Activated CD4-positive, alpha-beta T cell treated with anti-CD3 and anti-CD28 coated beads, Interleukin-2, amount 50 U/mL, for 4 hours (primary cell): ENCODE measurements around the gene KIRREL3.

Source experiments
- DNase-seq, 2 experiments: peaks; one replicate each; pipeline ENCODE4 v3.0.0-alpha.2; 2020

Gene KIRREL3

DNA sequence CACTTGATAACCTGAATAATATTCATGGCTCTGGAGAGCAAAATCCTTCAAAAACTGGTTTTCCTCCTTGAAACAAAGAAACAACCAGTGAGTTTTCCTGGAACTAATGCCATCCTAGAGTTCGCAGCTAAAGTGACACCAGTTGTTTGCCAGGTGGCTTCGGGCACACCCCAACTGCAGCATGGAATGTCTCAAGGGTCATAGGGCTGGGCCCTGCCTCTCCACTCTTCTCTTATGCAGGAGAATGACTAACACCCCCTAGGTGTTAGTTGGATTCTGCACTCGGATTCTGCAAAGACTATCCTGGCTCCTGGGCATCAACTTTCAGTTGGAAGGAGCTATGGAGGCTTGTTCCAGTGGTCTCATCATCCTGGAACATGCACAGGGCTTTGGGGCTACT, 98.8 kb downstream of the KIRREL3 start:
- no peak for DNase-seq

DNA sequence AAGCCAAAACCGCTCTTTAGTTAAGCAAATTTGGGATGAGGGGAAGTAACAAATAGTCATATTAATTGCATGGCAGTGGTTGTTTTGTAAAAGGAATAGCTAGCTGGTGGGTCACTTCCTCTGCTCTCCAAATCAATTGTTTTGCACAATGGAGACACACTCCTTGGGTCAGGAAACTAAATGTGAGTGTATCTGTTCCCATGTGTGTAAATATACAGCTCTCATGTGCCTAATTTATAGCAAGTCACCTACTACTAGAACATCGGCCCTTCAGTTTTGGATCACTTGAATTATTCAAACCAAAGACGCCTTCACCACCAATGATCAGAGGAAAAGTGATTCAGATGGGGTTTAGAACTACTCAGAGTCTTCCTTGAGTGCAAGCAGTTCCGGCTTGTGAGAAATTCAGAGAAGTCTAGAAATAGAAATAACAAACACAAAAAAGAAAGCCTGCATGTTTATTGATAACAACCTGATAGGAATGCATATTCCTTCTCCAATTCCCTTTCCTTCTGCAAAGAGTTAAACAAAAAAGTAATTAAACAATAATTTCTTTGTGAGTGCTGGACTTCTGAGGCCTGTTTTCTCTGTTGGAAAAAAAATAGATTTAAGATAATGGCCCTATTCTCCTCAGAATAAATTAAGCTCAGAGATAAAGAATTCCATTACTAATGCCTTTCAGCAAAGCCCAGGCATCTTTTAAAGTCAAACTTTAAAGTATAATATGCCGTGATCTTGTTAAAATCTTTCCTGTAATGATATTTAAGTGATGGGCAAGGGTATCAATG, 100.4 kb downstream of the KIRREL3 start:
- no peak for DNase-seq

DNA sequence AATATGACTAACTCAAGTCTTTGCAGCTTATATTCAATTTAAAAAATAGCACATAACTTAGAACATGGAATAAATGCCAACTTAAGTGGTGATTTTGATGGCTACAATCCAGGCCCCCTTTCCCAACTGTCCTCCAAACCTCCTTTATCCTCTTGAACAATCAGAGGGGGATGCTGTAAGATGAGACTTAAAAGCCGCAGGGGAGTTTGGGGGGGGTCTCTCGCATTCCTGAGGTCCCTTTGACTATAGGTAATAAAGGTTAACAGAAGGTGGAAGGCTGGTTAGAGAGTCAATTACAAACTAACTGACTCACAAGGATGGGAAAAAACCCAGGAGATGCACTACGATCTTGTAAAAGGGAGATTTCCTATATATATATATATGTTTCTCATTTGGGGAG, 101.8 kb downstream of the KIRREL3 start:
- no peak for DNase-seq

DNA sequence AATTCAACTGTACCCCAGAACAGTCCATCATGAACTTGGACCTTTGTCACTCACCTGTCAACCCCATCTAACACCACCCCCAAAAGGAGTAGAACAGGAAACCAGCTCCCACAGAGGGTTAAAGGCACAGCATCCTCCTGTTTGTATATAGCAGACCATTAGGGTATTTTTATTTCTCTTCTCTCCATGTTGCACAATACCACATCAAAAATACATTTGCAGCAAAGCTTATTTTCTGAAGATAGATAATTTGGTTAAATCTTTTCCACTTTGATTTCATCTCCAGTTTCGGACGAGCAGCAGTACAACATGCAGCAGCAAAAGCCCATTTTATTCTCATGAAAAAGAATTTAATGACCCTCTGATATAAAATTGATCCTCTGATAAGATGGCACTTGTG, 103.1 kb downstream of the KIRREL3 start:
- no peak for DNase-seq

DNA sequence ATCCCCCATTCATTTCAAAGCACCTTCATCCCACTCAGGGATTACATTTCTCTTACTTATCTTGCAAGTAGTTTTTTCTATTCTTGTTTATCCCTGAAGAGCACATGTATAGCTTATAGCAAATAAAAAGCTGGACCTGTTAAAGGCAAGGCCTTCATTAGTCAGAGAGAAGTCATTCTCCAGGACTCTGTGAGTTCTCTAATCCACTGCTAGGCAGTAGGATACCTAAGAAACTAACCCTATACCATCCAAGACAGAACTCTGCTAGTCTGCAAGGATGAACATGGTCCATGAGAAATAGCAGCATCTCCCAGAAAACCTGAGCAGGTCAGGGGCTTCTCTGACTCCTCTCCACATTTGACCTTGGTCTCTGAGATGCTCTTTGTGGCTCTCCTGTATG, 104.5 kb downstream of the KIRREL3 start:
- DNase-seq = no peak

DNA sequence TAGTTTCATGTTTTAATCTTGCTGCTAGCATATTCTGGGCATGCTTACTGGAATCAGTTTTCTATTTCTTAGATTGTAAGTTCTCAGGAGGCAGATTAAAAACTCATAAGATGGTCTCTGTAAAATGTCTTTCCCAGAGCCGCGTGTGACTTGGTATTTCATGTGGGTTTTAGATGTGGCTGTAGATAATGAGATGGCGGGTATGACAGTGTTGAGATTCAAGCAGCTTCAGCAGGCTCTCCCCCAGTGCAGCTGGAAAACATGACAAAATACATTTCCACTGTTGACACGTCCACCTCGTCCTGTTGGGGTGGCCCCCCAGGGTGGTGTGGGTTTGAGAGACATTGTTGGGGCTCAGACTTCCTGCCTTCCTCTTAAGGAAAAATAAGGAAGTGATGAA, 106.8 kb downstream of the KIRREL3 start:
- DNase-seq = no peak

DNA sequence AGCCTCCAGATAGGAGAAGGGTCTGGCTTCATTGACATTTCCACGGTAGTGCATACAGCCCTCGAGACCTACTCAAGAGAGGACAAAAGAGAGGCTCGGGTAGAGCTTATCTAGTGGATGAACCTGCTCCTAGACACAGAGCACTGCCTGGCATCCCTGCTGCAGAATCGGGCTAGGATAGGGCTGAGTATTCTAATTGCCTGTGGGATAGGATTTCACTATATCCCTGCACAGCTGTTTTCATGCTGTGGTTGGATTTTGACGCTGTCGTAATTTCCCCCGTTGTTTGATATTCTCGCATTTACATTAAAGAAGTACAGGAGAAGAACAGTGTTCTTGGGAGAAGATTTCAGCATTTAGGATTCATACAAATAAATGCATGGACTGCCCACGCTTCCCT, 107.8 kb downstream of the KIRREL3 start:
- no peak for DNase-seq

DNA sequence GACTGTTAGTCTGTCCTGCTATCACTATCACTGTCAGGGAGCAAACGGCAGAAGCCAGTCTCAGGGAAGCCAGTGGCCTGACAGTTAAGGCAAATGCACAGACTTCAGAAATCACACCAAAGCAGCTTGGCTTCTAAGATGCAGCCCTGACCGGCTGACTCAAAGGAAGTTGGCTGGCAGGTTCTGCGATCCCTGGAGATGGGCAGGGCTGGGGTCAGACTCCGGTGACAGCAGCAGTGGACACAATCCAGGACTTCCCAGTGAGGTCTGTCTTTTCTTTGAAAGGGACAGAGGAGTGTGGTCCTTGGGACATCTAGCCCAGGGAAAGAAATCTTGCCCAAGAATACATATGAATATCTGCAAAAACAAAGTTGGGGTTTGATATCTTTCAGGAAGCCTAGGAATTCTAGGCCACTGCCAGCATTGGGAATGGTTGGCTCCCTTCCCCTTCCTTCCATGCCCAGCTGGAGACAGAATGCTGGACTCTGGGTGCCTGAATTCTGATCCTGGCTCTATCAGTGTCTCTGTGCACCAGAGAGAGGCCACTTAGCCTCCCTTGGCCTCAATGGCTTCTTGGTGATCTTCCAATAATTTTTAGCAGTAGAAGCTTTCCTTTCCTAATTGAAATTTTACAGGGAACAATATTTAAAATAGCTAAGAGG, 108.9 kb downstream of the KIRREL3 start:
- no peak for DNase-seq

DNA sequence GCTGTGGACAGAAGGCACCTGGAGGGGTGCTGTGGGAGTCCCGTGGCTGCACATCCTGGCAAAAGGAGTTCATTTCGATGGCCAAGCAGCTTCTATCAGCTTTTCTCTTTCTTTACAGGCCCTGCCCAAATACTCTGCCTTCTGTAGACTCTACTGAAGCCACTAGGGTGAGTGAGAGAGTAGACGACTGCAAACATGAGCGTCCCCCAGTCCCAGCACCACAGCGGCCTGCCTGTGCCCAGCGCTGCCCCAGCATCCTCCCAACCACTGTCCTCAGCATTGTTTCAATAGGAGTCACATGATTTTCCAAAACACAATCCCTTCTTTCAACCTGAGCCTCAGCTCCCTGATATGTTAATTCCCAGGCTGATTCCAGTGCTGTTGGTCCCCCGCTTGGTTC, 110.0 kb downstream of the KIRREL3 start:
- DNase-seq = no peak

DNA sequence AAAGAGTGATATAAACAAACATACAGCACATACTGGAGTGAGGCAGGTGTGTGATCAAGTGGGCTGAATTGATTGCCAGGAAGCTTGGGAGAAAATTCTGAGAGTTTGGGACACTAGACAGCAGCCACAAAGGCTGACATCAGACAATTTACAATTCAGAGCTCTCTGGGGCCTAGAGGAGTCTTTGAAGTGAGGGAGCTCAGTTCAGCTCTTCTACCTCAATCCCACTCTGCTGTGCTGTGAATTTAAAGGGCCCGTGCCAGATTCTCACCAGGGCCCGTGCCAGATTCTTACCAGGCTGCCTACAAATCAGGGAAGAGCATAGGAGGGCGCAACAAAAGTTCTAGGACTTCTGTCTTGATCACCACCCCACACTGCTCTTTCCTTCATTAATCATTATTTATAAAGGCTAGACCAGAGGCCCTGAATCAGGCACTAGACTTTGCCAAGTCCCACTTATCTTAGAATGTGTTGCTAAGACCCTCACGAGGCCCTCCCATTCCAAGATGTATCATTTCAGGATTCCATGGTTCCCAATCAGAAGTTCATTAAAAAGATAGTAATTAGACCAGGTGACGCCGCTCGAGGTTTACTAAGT, 112.4 kb downstream of the KIRREL3 start:
- no peak for DNase-seq

DNA sequence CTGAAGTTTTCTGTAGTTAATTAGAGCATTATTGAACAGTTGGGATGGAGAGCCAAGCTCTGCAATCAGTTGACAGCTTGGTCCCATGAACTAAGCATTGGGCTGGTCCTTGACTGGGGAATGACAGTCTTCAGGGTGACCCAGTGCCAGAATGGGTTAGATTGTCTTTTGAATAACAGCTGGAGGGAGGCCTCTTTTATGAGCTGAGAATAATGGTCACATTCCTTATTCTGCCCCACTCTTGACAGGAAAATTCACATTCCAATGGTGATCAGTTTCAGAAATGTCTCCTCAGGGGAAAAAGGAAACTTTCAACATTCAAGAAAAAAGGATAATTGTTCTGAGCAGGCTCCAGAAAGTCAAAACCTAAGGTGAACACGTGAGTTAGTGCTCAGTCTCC, 113.9 kb downstream of the KIRREL3 start:
- DNase-seq = no peak

DNA sequence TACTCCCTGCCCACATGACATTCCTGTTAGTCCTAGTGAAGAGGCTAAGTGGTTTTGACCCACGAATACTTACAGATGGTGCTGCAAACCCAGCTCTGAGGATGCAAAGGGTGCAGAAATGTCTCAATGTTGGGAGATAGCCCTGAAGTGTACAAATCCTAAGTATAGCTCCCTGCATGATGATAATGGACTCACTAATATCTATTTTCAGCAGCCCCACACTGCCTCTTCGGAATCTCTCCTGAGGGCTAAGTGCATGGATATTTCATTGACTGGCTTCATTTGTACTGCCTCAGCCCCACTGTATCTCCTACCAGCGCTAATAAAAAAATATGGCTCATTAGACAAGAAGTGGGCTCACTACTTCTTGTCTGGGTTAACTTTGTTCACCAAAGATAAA, 114.5 kb downstream of the KIRREL3 start:
- DNase-seq = no peak

DNA sequence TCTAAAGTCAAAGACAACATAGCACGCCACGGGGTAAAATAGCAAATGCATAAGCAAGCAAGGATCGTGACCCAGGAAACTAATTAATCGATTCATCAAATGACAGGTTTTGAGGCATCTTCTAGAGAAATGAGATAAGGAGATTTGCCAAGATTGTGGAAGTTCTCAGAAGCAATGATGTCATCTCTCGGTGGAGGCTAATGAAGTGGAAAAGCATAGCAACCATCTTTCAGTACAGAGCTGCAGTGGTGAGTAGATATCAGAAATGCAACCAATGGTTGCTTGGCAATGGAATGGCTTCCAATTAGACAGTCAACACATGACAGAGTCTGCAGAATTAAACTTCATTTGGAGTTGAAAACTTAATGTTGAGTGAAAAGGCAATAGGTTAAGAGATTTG, 116.0 kb downstream of the KIRREL3 start:
- no peak for DNase-seq

DNA sequence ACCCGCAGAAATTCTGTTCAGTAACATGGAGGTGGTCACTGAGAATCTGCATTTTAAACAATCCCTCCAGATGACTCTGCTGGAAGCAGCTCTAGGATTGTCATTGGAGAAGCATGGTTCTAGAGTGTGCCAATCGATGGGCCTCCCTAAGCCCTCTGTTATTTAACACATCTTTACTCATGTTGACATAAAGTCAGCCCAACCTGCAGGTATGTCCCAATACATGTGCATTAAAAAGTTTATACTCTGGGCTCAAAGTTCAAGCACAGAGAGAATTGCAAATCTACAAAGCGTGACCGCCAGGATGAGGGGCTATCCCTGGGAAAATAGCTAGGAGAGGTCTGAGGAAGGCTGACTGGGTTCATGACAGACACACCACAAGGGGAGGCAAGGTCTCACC, 116.4 kb downstream of the KIRREL3 start:
- no peak for DNase-seq

DNA sequence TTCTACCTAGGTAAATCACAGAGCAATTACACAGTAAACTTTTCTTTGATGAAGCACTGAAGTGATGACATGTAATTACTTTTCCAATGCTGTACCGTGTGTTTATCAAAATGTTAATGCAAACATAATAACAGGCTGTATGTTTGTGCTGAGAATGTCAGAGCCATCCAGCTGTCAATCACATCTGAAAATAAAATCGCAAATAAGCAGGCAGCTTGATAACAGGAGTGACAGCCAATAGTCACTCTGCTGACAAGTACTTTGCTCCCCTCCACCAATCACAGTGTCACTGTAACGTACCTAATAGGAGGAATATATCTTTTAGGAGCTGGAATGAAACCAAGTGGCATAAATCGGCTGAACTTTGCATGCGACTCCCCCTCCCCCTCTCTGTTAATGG, 119.7 kb downstream of the KIRREL3 start:
- no peak for DNase-seq

DNA sequence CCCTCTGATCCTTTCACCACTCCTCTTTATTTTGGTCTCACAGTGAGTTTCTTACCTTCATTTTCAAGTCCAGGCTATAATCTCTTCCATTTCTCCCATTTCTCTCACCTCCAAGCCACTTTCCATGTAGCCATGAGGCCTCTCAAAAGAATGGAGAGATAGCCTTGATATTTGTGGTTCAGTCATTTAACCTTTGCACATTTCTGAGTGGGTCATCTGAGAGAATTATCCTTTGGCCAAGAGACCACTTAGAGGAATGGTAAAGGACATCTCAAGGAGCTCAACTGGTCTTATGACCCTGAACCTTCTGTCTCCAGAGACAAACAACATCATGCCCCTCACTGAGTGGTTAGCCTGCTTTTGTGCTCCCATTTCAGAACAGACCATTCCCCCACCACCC, 121.1 kb downstream of the KIRREL3 start:
- no peak for DNase-seq

DNA sequence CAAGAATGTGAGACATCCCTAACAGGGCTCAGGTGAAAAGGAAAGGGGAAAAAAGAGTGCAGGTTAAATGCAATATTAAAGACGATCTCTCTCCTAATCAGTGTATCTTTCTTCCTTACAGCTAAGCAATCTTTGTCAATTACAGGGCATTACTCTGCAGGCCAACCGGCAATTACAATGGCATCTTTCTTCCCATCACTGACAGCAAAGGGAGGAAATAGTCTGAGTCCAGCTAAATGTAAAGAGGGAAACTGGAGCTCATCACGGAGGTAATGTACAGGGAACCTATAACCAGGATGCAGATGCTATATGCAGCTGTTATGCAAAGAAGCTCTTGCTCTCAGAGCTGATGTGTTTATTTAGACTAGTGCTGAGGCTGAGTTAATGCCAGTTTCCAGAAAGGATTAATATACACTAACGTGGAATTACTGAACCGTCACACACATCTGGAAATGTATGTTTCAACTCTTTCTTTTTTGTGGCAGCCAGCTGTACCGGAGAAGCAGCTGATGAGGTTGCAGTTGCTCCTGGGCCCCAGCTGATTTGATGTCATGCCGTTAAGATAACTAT, 121.6 kb downstream of the KIRREL3 start:
- DNase-seq = no peak

DNA sequence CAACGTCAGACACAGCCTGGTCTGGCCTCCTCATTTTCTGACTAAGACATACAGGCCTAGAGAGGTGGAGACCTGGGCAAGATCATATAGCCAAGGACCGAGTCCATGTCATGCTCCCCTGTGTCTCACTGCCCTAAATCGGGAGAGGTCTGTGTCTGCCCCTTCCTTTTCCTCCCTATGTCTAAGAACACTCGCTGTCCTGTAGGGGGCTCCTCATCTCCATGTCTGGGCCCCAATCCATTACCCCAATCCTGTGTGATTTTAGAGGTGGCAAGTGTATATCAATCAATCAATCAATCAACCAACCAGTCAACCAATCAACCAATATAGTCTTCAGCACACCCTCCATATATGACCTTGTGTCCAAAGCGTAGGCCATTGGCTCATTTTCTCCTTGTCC, 125.7 kb downstream of the KIRREL3 start:
- no peak for DNase-seq

DNA sequence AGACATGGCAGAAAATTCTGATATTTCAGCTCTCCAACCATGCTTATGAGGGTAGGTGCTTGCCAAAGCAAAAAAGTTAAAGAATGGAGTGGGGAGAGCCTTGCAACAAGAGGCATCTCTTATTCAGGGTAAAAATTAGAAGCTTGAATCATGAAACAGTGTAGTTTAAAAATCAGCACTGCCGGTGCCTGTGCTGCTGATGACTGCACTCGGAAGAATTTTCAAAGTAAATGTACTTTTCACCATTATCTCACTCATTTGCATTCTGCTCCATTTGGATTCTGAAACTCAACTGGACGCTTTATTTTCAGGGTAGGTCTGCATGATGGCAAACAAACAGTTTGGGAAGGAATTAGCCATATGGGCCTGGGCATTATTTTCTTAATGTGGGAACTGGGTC, 126.3 kb downstream of the KIRREL3 start:
- no peak for DNase-seq

DNA sequence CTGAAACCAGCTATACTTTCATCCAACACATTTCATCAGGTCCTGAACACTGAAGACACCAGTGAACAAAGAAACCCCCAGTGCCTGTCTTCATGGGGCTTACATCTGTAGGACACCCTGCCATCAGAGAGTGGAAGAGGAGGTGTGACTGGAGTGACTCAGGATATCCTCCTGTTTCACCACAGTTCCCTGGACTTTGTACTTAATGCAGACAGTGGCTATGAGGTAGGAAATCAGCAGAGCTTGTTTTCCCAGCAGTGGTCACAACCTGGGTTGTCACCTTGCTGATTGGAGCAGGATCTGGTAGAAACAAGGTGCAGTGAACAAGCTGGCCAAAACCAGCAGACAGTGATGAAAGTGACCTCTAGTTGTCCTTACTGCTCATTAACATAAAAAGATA, 128.8 kb downstream of the KIRREL3 start:
- DNase-seq = no peak

DNA sequence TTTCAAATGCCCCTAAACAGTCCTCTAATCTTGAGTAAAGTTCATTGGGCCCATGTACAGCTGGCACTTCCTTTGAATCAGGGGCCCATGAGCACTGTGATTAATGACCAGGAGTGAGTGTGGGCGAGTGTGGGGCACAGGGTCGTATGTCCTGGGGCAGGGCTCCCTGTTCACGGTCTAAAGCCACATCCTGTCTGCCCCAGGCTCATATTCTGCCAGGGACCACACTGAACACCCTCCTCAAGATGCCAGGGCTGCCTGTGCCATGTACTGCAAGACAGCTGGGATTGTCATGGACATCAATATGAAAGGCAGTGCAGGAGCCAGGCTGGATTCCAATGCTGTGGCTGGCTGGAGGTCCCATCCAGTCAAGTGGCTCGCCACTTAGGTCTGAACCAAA, 130.5 kb downstream of the KIRREL3 start:
- DNase-seq = no peak

DNA sequence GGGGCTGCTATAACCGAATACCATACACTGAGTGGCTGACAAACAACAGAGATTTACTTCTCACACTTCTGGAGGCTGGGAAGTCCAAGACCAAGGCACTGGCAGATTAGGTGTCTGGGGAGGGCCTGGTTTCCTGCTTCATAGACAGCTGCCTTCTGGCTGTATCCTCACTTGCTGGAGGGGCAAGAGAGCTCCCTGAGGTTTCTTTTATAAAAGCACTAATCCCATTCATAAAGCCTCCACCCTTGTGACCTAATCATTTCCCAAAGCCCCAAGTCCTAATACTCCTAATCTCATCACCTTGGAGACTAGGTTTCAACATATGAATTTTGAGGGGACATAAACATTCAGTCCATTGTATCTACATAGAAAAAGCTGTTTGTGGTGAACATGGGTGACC, 131.8 kb downstream of the KIRREL3 start:
- no peak for DNase-seq

DNA sequence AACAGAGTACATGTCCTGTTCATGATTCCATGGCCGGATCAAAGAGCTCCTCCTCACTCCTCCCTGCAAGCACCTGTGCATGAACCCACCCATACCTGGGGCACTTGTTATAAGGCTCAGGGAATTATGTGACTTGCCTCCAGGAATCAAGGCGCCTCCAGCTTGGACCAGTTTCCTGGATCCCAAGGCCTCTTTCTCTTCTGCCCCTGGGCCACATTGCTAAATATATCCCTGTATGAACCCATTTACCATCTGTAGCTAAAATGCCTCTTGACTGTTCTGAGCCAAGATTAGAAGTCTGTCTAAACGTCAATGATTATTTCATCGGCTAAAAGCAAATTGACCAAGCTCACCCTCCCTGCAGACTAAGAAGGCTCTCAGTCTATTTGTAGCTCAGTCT, 135.6 kb downstream of the KIRREL3 start:
- DNase-seq = no peak
